HG03103 (cell line): Measurements from ENCODE around the gene CCDC24.

Source experiments
- ATAC-seq: cut with Tn5 transposase; IDR thresholded peaks from one replicate; pipeline ENCODE4 v1.9.1; 2021; ENCODE audit warnings: low read depth; ENCODE audit not compliant: unreplicated experiment

Gene CCDC24

GRCh38 chr1:43995984-43996732 is 4.8 kb downstream of the CCDC24 start:
- ATAC-seq: no peak

GRCh38 chr1:43996733-43997115 is 5.3 kb downstream of the CCDC24 start:
- ATAC-seq: no peak

GRCh38 chr1:43997295-43997999 is 6.0 kb downstream of the CCDC24 start:
- ATAC-seq: no peak

GRCh38 chr1:43998000-43998378 is 6.6 kb downstream of the CCDC24 start:
- ATAC-seq: no peak

- ATAC-seq: no peak
These were observed 8.1 kb downstream of the CCDC24 start for GRCh38 chr1:43999455-43999854.

- ATAC-seq: no peak
These were observed 8.8 kb downstream of the CCDC24 start for GRCh38 chr1:44000122-44000665.

GRCh38 chr1:44002165-44002564 is 10.8 kb downstream of the CCDC24 start:
- no peak for ATAC-seq

- ATAC-seq: no peak
These were observed 11.3 kb downstream of the CCDC24 start for GRCh38 chr1:44002606-44003157.

- ATAC-seq: no peak
These were observed 16.9 kb downstream of the CCDC24 start for GRCh38 chr1:44008259-44008658.

GRCh38 chr1:44010935-44011471 is 19.6 kb downstream of the CCDC24 start:
- no peak for ATAC-seq

- no peak for ATAC-seq
These were observed 21.0 kb downstream of the CCDC24 start for GRCh38 chr1:44012404-44012803.

- no peak for ATAC-seq
These were observed 21.7 kb downstream of the CCDC24 start for GRCh38 chr1:44012941-44013609.

GRCh38 chr1:44013949-44014348 is 22.6 kb downstream of the CCDC24 start:
- ATAC-seq: no peak

GRCh38 chr1:44014365-44015104 is 23.1 kb downstream of the CCDC24 start:
- no peak for ATAC-seq

- ATAC-seq: no peak
These were observed 23.8 kb downstream of the CCDC24 start for GRCh38 chr1:44015206-44015605.

- ATAC-seq: no peak
These were observed 24.9 kb downstream of the CCDC24 start for GRCh38 chr1:44016041-44016889.

- ATAC-seq: no peak
These were observed 25.5 kb downstream of the CCDC24 start for GRCh38 chr1:44016890-44017400.

- no peak for ATAC-seq
These were observed 28.1 kb downstream of the CCDC24 start for GRCh38 chr1:44019466-44019948.

GRCh38 chr1:44020464-44020863 is 29.1 kb downstream of the CCDC24 start:
- no peak for ATAC-seq
